Stimulated activated CD8-positive, alpha-beta memory T cell treated with anti-CD3 and anti-CD28 coated beads, Interleukin-4, amount 100 ng/mL, for 48 hours (primary cell): Measurements from ENCODE around the gene RNGTT.

Experiments
- DNase-seq: peaks from one replicate; pipeline ENCODE4 v3.0.0-alpha.2; 2020

The RNGTT gene

GRCh38 chr6:88577461-88577860 is 386.0 kb downstream of the RNGTT start:
- no peak for DNase-seq

- no peak for DNase-seq
Measured at GRCh38 chr6:88575536-88575935, 387.9 kb downstream of the RNGTT start.

- no peak for DNase-seq
Measured at GRCh38 chr6:88574651-88575050, 388.8 kb downstream of the RNGTT start.

- DNase-seq = no peak
Measured at GRCh38 chr6:88574031-88574430, 389.4 kb downstream of the RNGTT start.

- DNase-seq = no peak
Measured at GRCh38 chr6:88573561-88573960, 389.9 kb downstream of the RNGTT start.

- DNase-seq = no peak
Measured at GRCh38 chr6:88572449-88573139, 390.8 kb downstream of the RNGTT start.

GRCh38 chr6:88569959-88570358 is 393.5 kb downstream of the RNGTT start:
- DNase-seq = no peak

GRCh38 chr6:88567696-88568095 is 395.7 kb downstream of the RNGTT start:
- no peak for DNase-seq

- DNase-seq = no peak
Measured at GRCh38 chr6:88566746-88567534, 396.5 kb downstream of the RNGTT start.

GRCh38 chr6:88565836-88566235 is 397.6 kb downstream of the RNGTT start:
- no peak for DNase-seq

GRCh38 chr6:88565409-88565811 is 398.0 kb downstream of the RNGTT start:
- no peak for DNase-seq

GRCh38 chr6:88563277-88563625 is 400.2 kb downstream of the RNGTT start:
- DNase-seq = no peak

GRCh38 chr6:88562353-88563276 is 400.8 kb downstream of the RNGTT start:
- DNase-seq = no peak

GRCh38 chr6:88561954-88562315 is 401.5 kb downstream of the RNGTT start:
- no peak for DNase-seq

- DNase-seq = no peak
Measured at GRCh38 chr6:88561034-88561953, 402.1 kb downstream of the RNGTT start.
